ENCODE data around the gene ZIC2. TPM values are rescaled to one million over a fixed set of nuclear protein-coding genes. Genes with fewer than 3 reads are reported as not detected.

Gene ZIC2
- total RNA-seq, 4 donors from 2014 or later, result not detected

DNA sequence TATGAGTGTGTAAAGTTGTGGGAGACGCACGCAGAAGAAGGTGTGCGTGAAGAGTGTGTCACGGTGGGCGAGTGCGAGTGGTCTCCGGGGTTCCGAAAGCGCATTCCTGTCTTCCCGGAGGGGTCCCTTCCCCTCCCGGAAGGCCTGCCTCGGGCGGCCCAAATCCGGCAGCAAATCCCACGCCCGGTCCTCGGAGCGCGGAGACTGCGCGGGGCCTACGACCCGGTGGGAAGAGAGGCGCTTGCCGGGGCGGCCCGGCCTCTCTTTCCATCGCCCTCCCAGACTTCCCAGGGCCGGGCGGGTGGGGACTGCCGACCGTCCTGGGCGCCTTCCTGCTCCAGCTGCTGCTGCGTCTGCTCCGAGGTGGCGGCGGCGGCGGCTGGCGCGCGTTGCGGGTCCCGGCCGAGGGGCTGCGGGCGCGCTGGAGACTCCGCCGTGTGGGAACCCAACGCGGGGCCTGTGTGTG is 12.1 kb upstream of the ZIC2 start:
- Histone ChIP-seq H3K9me3 (no peaks in the 10 kb centered on the region), H3K27ac (no peak overlapping the region), H3K27me3 (peaks cover 56 to 75% of the 10 kb centered on the region in 2 donors), H3K4me1 (peaks cover 0 to 24% of the 10 kb centered on the region in 2 donors), H3K36me3 (no peaks in the 10 kb centered on the region), H3K4me3 (no peak overlapping the region)
- TF ChIP-seq CTCF (IDR thresholded peaks at IDR 0.05), result no peak
- TF ChIP-seq POLR2A (IDR thresholded peaks at IDR 0.05), result no peak
- intact Hi-C loops (cut with DNase I; ENCODE audit: low total_unique reads), result no loop called here
- no peak for DNase-seq

GRCh38 chr13:99969919-99970650 is 11.5 kb upstream of the ZIC2 start:
- Histone ChIP-seq H3K27me3 (peaks cover 60 to 78% of the 10 kb centered on the region in 2 donors), H3K4me1 (peaks cover 0 to 24% of the 10 kb centered on the region in 2 donors), H3K36me3 (no peaks in the 10 kb centered on the region), H3K4me3 (peak overlapping the region in 1 of 2 donors; percentile 16), H3K9me3 (no peaks in the 10 kb centered on the region), H3K27ac (no peak overlapping the region)
- no peak for TF ChIP-seq CTCF (IDR thresholded peaks at IDR 0.05)
- TF ChIP-seq POLR2A (IDR thresholded peaks at IDR 0.05), result no peak
- intact Hi-C loops (cut with DNase I; ENCODE audit: low total_unique reads), result no loop called here
- DNase-seq, result no peak

DNA sequence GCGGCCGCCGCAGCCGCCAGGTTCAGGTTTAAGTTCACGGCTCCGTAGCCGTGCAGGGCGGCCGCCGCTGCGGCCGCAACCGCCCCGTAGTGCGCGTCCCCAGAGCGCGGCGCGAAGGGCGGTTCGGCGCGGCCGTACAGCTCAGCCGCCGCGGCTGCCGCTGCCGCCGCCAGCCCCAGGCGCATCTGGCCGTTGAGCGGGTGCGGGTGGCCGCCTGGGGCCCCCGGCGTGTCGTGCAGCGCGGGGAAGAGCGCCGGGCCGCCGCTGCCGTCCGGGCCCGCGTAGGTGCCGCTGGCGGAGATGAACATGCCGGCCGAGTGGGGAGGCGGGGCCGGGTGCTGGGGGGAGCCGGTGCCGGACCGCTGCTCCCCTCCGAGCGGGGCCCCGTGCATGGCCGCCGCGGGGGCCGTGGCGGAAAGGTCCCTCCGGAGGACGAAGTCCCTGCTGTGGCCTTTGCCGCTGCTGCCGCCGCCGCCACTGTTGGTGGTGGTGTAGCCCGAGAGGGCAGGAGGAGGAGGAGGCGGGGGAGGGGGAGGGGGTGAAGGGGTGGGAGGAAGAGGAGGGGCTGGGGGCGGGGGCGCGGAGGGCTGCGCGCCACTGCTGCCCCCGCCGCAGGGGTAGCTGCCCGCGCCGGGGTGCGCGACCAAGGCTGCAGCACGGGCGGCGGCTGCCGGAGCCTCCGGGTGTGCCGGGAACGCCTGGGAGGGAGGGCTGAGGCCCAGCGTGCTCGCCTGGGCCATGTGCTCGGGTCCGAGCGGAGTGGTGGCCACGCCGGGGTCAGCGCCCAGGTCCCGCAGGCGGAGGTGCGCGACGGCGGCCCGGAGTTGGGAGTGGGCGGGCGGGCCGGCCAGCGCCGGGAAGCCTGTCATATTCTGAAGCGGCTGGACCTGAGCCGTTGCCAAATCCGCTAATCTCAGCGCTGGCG is 10.7 kb upstream of the ZIC2 start:
- Histone ChIP-seq H3K9me3 (no peaks in the 10 kb centered on the region), H3K4me3 (peak overlapping the region in 1 of 2 donors; percentile 2), H3K27ac (no peak overlapping the region), H3K27me3 (peaks cover 67 to 78% of the 10 kb centered on the region in 2 donors), H3K4me1 (peaks cover 0 to 24% of the 10 kb centered on the region in 2 donors), H3K36me3 (no peaks in the 10 kb centered on the region)
- DNase-seq, result no peak
- TF ChIP-seq POLR2A (IDR thresholded peaks at IDR 0.05) (no peak), CTCF (IDR thresholded peaks at IDR 0.05) (no peak)
- intact Hi-C loops (cut with DNase I; ENCODE audit: low total_unique reads), result no loop called here

GRCh38 chr13:99971576-99972189 is 9.9 kb upstream of the ZIC2 start, which contains the start of gene ZIC5:
TSS of gene ZIC5 (minus strand) at chr13:99971767. CDS start at chr13:99971603, 164 bp downstream.
- intact Hi-C loops (cut with DNase I; ENCODE audit: low total_unique reads), result no loop called here
- peaks cover 67 to 78% of the 10 kb centered on the region in 2 donors for H3K27me3 ChIP-seq
- TF ChIP-seq POLR2A (IDR thresholded peaks at IDR 0.05), result no peak

GRCh38 chr13:99972190-99972731 is 9.3 kb upstream of the ZIC2 start:
- H3K4me3 ChIP-seq, result no peak overlapping the region
- peaks cover 0 to 24% of the 10 kb centered on the region in 2 donors for H3K4me1 ChIP-seq
- peaks cover 67 to 78% of the 10 kb centered on the region in 2 donors for H3K27me3 ChIP-seq
- no peak for DNase-seq
- TF ChIP-seq CTCF (IDR thresholded peaks at IDR 0.05) (no peak), POLR2A (IDR thresholded peaks at IDR 0.05) (no peak)
- H3K36me3 ChIP-seq, result no peaks in the 10 kb centered on the region
- no peaks in the 10 kb centered on the region for H3K9me3 ChIP-seq
- intact Hi-C loops (cut with DNase I; ENCODE audit: low total_unique reads), result no loop called here
- no peak overlapping the region for H3K27ac ChIP-seq

More at GRCh38 chr13:99971576-99972189, 9.9 kb upstream of the ZIC2 start, which contains the start of gene ZIC5:
- Histone ChIP-seq H3K27ac (no peak within 1 kb of the TSS), H3K9me3 (no peaks in the 10 kb centered on the region), H3K4me3 (peak within 1 kb of the TSS in 1 of 2 donors; percentile 2), H3K4me1 (peaks cover 0 to 24% of the 10 kb centered on the region in 2 donors), H3K36me3 (no peaks in the 10 kb centered on the region)
- no peak for DNase-seq
